Measurements from ENCODE around the gene SCYGR2. TPM values are rescaled to one million over a fixed set of nuclear protein-coding genes. Genes with fewer than 3 reads are reported as not detected.

SCYGR2 gene
- total and polyA plus RNA-seq, 8 donors = not detected

GRCh38 chr2:227617316-227618230, 18.9 kb downstream of the SCYGR2 start, which contains the start of gene SCYGR4:
TSS of gene SCYGR4 (plus strand) at chr2:227617498. CDS start at chr2:227617498, 0 bp downstream.
- Histone ChIP-seq H3K27ac (no peak within 1 kb of the TSS), H3K36me3 (no peaks in the 10 kb centered on the region), H3K4me1 (no peaks in the 10 kb centered on the region), H3K9me3 (no peaks in the 10 kb centered on the region), H3K4me3 (no peak within 1 kb of the TSS), H3K27me3 (no peaks in the 10 kb centered on the region)
- no peak for ATAC-seq
- no peak for TF ChIP-seq CTCF (IDR thresholded peaks at IDR 0.05)
- 65 to 80% methylated on average over 20 of the region's 20 CpGs for WGBS, 2 donors
- intact Hi-C loops (cut with DNase I) = no loop called here
- DNase-seq = no peak
- FAIRE-seq = no peak

GRCh38 chr2:227623226-227623625, 24.5 kb downstream of the SCYGR2 start:
- intact Hi-C loops (cut with DNase I) = no loop called here
- Histone ChIP-seq H3K27me3 (no peaks in the 10 kb centered on the region), H3K4me3 (no peak overlapping the region), H3K36me3 (no peaks in the 10 kb centered on the region), H3K9me3 (no peaks in the 10 kb centered on the region), H3K27ac (no peak overlapping the region), H3K4me1 (no peaks in the 10 kb centered on the region)
- no peak for ATAC-seq
- TF ChIP-seq CTCF (IDR thresholded peaks at IDR 0.05) = no peak
- DNase-seq = no peak
- no peak for FAIRE-seq

GRCh38 chr2:227625420-227625819, 26.7 kb downstream of the SCYGR2 start:
- TF ChIP-seq CTCF (IDR thresholded peaks at IDR 0.05) = no peak
- Histone ChIP-seq H3K4me3 (no peak overlapping the region), H3K36me3 (no peaks in the 10 kb centered on the region), H3K27me3 (no peaks in the 10 kb centered on the region), H3K27ac (no peak overlapping the region), H3K9me3 (no peaks in the 10 kb centered on the region), H3K4me1 (no peaks in the 10 kb centered on the region)
- WGBS, 2 donors = 38 to 48% methylated on average over 2 of the region's 2 CpGs
- intact Hi-C loops (cut with DNase I) = no loop called here
- no peak for FAIRE-seq
- ATAC-seq = no peak
- no peak for DNase-seq

GRCh38 chr2:227626580-227627151, 28.0 kb downstream of the SCYGR2 start:
- intact Hi-C loops (cut with DNase I) = no loop called here

More at GRCh38 chr2:227626580-227627151, 28.0 kb downstream of the SCYGR2 start:
- DNase-seq (no peak), ATAC-seq (no peak), FAIRE-seq (no peak)
- H3K27me3 ChIP-seq = no peaks in the 10 kb centered on the region
- no peaks in the 10 kb centered on the region for H3K36me3 ChIP-seq
- no peaks in the 10 kb centered on the region for H3K4me1 ChIP-seq
- no peak overlapping the region for H3K4me3 ChIP-seq
- TF ChIP-seq CTCF (IDR thresholded peaks at IDR 0.05) = no peak
- no peak overlapping the region for H3K27ac ChIP-seq
- no peaks in the 10 kb centered on the region for H3K9me3 ChIP-seq
- 89% methylated on average over 10 of the region's 10 CpGs for WGBS, 2 donors
